Glutamatergic neuron (in vitro differentiated cells): ENCODE data around the gene SPTLC3. TPM values are rescaled to one million over a fixed set of nuclear protein-coding genes. Genes with fewer than 3 reads are reported as not detected.

Source experiments
- DNase-seq: peaks from one replicate; pipeline ENCODE4 v3.0.0; 2022
- H3K27ac Mint-ChIP-seq: one replicate; pipeline ENCODE4 v1.8.0; 2020; ENCODE audit warnings: mild to moderate bottlenecking, mixed read lengths, inconsistent platforms; ENCODE audit not compliant: unreplicated experiment
- H3K27me3 Mint-ChIP-seq: one replicate; pipeline ENCODE4 v1.8.0; 2020; ENCODE audit warnings: mild to moderate bottlenecking, moderate library complexity, mixed read lengths, inconsistent platforms; ENCODE audit not compliant: unreplicated experiment
- H3K36me3 Mint-ChIP-seq: one replicate; pipeline ENCODE4 v1.8.0; 2020; ENCODE audit warnings: mild to moderate bottlenecking, mixed read lengths, inconsistent platforms; ENCODE audit not compliant: unreplicated experiment
- H3K4me1 Mint-ChIP-seq: one replicate; pipeline ENCODE4 v1.8.0; 2020; ENCODE audit warnings: mild to moderate bottlenecking, low read depth, mixed read lengths, inconsistent platforms; ENCODE audit not compliant: unreplicated experiment
- H3K4me3 Mint-ChIP-seq: one replicate; pipeline ENCODE4 v1.8.0; 2020; ENCODE audit warnings: mild to moderate bottlenecking, mixed read lengths, inconsistent platforms; ENCODE audit not compliant: unreplicated experiment
- H3K9me3 Mint-ChIP-seq: one replicate; pipeline ENCODE4 v1.8.0; 2020; ENCODE audit warnings: mild to moderate bottlenecking, moderate library complexity, mixed read lengths, inconsistent platforms; ENCODE audit not compliant: unreplicated experiment
- total RNA-seq: library from RNA; stranded (reverse); fragmentation: NEBNext Ultra II Directional; extraction: Animal tissue kit (Norgen Biotek cat#: 25700); gene quantifications from one replicate; pipeline ENCODE4 v1.2.1, GENCODE V29; 2021; ENCODE audit not compliant: unreplicated experiment
- TF ChIP-seq, protein P1 (sequence below): fragments of 200-600 bp; sonication (generic); IDR thresholded peaks from one replicate; pipeline ENCODE4 v1.5.0; 2021; ENCODE audit not compliant: partially characterized antibody, unreplicated experiment

The SPTLC3 gene
- total RNA-seq, 1 donor from 2014 or later: not detected

GRCh38 chr20:13089950-13090469 is 81.2 kb downstream of the SPTLC3 start:
- no peak for DNase-seq
- TF ChIP-seq, protein P1, sequence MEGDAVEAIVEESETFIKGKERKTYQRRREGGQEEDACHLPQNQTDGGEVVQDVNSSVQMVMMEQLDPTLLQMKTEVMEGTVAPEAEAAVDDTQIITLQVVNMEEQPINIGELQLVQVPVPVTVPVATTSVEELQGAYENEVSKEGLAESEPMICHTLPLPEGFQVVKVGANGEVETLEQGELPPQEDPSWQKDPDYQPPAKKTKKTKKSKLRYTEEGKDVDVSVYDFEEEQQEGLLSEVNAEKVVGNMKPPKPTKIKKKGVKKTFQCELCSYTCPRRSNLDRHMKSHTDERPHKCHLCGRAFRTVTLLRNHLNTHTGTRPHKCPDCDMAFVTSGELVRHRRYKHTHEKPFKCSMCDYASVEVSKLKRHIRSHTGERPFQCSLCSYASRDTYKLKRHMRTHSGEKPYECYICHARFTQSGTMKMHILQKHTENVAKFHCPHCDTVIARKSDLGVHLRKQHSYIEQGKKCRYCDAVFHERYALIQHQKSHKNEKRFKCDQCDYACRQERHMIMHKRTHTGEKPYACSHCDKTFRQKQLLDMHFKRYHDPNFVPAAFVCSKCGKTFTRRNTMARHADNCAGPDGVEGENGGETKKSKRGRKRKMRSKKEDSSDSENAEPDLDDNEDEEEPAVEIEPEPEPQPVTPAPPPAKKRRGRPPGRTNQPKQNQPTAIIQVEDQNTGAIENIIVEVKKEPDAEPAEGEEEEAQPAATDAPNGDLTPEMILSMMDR: no peak
- H3K36me3 Mint-ChIP-seq: no peaks in the 10 kb centered on the region
- no peaks in the 10 kb centered on the region for H3K4me1 Mint-ChIP-seq
- H3K4me3 Mint-ChIP-seq: no peak overlapping the region
- no peaks in the 10 kb centered on the region for H3K27me3 Mint-ChIP-seq
- peaks cover 1% of the 10 kb centered on the region for H3K9me3 Mint-ChIP-seq
- no peak overlapping the region for H3K27ac Mint-ChIP-seq

DNA sequence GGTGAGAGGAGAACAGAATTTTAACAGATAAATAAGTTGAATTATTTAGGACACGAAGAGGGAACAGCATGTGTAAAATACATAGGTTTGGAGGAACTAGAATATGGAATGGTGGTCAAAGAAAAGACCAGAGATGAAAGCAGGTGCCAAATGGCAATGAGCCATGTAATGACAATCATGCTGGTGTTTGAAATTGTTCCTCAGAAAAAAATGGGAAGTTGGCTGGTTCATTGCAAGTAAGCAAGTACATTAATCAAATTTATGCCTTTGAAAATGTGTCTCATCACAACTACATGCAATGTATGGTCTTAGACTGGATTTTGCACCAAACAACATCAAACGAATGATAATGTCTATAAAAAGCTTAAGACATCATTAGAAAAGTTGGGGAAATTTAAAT is 83.3 kb downstream of the SPTLC3 start:
- no peaks in the 10 kb centered on the region for H3K36me3 Mint-ChIP-seq
- H3K27me3 Mint-ChIP-seq: no peaks in the 10 kb centered on the region
- no peak overlapping the region for H3K4me3 Mint-ChIP-seq
- DNase-seq: no peak
- TF ChIP-seq, protein P1: no peak
- H3K9me3 Mint-ChIP-seq: no peaks in the 10 kb centered on the region
- no peak overlapping the region for H3K27ac Mint-ChIP-seq
- H3K4me1 Mint-ChIP-seq: no peaks in the 10 kb centered on the region

DNA sequence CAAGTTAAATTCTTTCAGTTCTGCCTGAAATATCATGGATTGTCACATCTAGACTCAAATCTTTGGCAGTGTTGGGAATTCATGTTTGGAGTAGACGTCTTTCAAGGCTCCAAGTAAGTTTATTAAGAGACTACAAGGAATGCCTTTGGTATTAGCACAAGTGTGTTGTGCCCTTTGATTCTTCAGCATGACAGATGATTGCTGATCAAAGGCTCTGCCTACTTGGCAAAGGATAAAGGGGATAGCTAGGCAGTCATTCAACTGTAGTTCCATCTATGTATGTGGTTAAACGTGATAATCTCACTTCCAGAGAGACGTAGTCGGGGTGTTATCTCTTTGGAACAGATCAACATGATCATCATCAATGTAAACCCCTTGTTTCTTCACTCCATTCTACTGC is 86.2 kb downstream of the SPTLC3 start:
- no peaks in the 10 kb centered on the region for H3K27me3 Mint-ChIP-seq
- H3K36me3 Mint-ChIP-seq: no peaks in the 10 kb centered on the region
- H3K27ac Mint-ChIP-seq: no peak overlapping the region
- no peak overlapping the region for H3K4me3 Mint-ChIP-seq
- no peak for DNase-seq
- TF ChIP-seq, protein P1: no peak
- no peaks in the 10 kb centered on the region for H3K4me1 Mint-ChIP-seq
- H3K9me3 Mint-ChIP-seq: no peaks in the 10 kb centered on the region

GRCh38 chr20:13098720-13099355 is 90.1 kb downstream of the SPTLC3 start:
- TF ChIP-seq, protein P1: no peak
- no peaks in the 10 kb centered on the region for H3K9me3 Mint-ChIP-seq
- no peak for DNase-seq
- H3K27ac Mint-ChIP-seq: no peak overlapping the region
- no peaks in the 10 kb centered on the region for H3K36me3 Mint-ChIP-seq
- no peak overlapping the region for H3K4me3 Mint-ChIP-seq
- H3K4me1 Mint-ChIP-seq: peaks cover 2% of the 10 kb centered on the region
- H3K27me3 Mint-ChIP-seq: no peaks in the 10 kb centered on the region

DNA sequence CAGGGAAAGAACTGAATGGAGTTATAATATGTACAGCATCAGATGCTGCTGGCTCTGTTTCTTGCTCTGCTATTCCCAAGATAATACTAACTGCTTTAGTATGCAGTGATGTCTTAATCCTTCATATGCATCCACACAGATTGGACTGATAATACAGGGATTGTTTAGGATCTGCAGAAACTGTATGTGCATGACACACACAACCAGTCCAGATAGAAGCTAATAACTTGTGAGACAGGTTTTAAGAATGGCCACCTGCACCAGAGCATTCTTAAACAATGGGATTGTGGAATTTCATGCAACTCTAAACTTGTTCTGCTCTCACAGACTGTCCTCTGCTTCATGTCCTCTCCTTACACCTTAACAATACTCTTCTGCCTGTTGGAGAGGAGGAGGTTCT is 90.9 kb downstream of the SPTLC3 start:
- TF ChIP-seq, protein P1: no peak
- H3K9me3 Mint-ChIP-seq: no peaks in the 10 kb centered on the region

More for the DNA sequence above, 90.9 kb downstream of the SPTLC3 start:
- no peak for DNase-seq
- Mint-ChIP-seq H3K4me3 (no peak overlapping the region), H3K27me3 (no peaks in the 10 kb centered on the region), H3K36me3 (no peaks in the 10 kb centered on the region), H3K27ac (no peak overlapping the region), H3K4me1 (peaks cover 2% of the 10 kb centered on the region)
